Prostate gland (tissue), 2 donors: ENCODE data around the gene LGALS1. TPM values are rescaled to one million over a fixed set of nuclear protein-coding genes. Genes with fewer than 3 reads are reported as not detected.
"Not testable (repeated sequence)": the region's sequence is repeated elsewhere in the genome, so short reads cannot be mapped to it uniquely, and the experiment has no call there.

Experiments
- DNase-seq: peaks from one replicate; pipeline ENCODE4 v3.0.0-alpha.2; 2019; ENCODE audit warnings: low spot score
- H3K27ac ChIP-seq, 2 donors: fragments of 200-600 bp; sonication (generic); 2 replicates each; pipeline ENCODE4 v1.5.1; 2017 to 2019
- H3K27me3 ChIP-seq: fragments of 200-600 bp; sonication (generic); replicated peaks from 2 replicates; pipeline ENCODE4 v1.5.1; 2019; ENCODE audit not compliant: insufficient read depth
- H3K36me3 ChIP-seq, 2 donors: fragments of 200-600 bp; sonication (generic); 1 replicate in 1 of 2; 2 replicates in 1 of 2; pipeline versions ENCODE4 v1.5.1 to v1.8.1; 2017 to 2019
- H3K4me1 ChIP-seq: fragments of 200-600 bp; sonication (generic); replicated peaks from 2 replicates; pipeline ENCODE4 v1.5.1; 2019
- H3K4me3 ChIP-seq, 2 donors: fragments of 200-600 bp; sonication (generic); 2 replicates each; pipeline ENCODE4 v1.5.1; 2017 to 2019
- H3K9me3 ChIP-seq: fragments of 200-600 bp; sonication (generic); 2 replicates; pipeline ENCODE4 v1.5.1; 2017
- CTCF ChIP-seq, 4 experiments: fragments of 200-600 bp in 2 of 4; fragments of 450-650 bp in 2 of 4; sonication (generic) in 2 of 4; IDR thresholded peaks; 1 replicate in 3 of 4; 2 replicates in 1 of 4; pipeline ENCODE4 v1.5.1; 2016 to 2019; ENCODE audit warnings: antibody characterized with exemption in 4 of 4, mild to moderate bottlenecking in 2 of 4, moderate library complexity in 2 of 4
- POLR2A ChIP-seq: fragments of 450-650 bp; IDR thresholded peaks from one replicate; pipeline ENCODE4 v1.6.1; 2016; ENCODE audit warnings: antibody characterized with exemption, mild to moderate bottlenecking
- POLR2AphosphoS5 ChIP-seq: sonication (generic); formaldehyde crosslinking; IDR thresholded peaks from one replicate; pipeline ENCODE4 v1.6.1; 2017; ENCODE audit warnings: antibody characterized with exemption
- WGBS: methylation state at CpG from one replicate; pipeline ENCODE4 v1.1.5; 2018; 5-methylcytosine and 5-hydroxymethylcytosine counted together
- intact Hi-C: fragments of 100-400 bp; cut with DNase I; formaldehyde crosslinking; loops from one replicate; pipeline ENCODE4 v1.14.2; 2022
- total RNA-seq, 2 donors: library from RNA; depleted of rRNA; stranded (reverse); fragments of >200 nt; gene quantifications; one replicate each; pipeline ENCODE4 v1.1.0, GENCODE V29; 2016

The LGALS1 gene
- total RNA-seq, 2 donors from 2014 or later: 365 to 1,063 TPM

- Histone ChIP-seq H3K9me3 (no peaks in the 10 kb centered on the region), H3K36me3 (peaks cover 0 to 4% of the 10 kb centered on the region in 2 donors), H3K27ac (no peak overlapping the region), H3K4me3 (no peak overlapping the region), H3K4me1 (no peaks in the 10 kb centered on the region), H3K27me3 (no peaks in the 10 kb centered on the region)
- DNase-seq: no peak
- WGBS: 80% methylated on average over 14 of the region's 14 CpGs
- intact Hi-C loops: no loop called here
- TF ChIP-seq POLR2A (no peak), POLR2AphosphoS5 (no peak), CTCF (IDR thresholded peaks at IDR 0.05) (no peak)
These were observed 20.7 kb upstream of the LGALS1 start for GRCh38 chr22:37654563-37655251.

- Histone ChIP-seq H3K4me1 (no peaks in the 10 kb centered on the region), H3K4me3 (no peak overlapping the region), H3K9me3 (no peaks in the 10 kb centered on the region), H3K27me3 (no peaks in the 10 kb centered on the region), H3K36me3 (peaks cover 0 to 4% of the 10 kb centered on the region in 2 donors), H3K27ac (no peak overlapping the region)
- WGBS: 89% methylated on average over 16 of the region's 17 CpGs
- no peak for TF ChIP-seq POLR2AphosphoS5
- no peak for TF ChIP-seq CTCF (IDR thresholded peaks at IDR 0.05)
- TF ChIP-seq POLR2A: no peak
- no peak for DNase-seq
- intact Hi-C loops: no loop called here
These were observed 20.2 kb upstream of the LGALS1 start for GRCh38 chr22:37655252-37655563.

GRCh38 chr22:37656583-37656982 is 18.9 kb upstream of the LGALS1 start:
- H3K27me3 ChIP-seq, H3K36me3 ChIP-seq, H3K4me1 ChIP-seq, DNase-seq, H3K4me3 ChIP-seq, H3K27ac ChIP-seq, intact Hi-C loops, H3K9me3 ChIP-seq: not testable (repeated sequence)
- 96% methylated on average over 4 of the region's 4 CpGs for WGBS

GRCh38 chr22:37657590-37658132 is 17.8 kb upstream of the LGALS1 start:
- Histone ChIP-seq H3K9me3 (no peaks in the 10 kb centered on the region), H3K36me3 (peaks cover 0 to 4% of the 10 kb centered on the region in 2 donors), H3K4me1 (peaks cover 3% of the 10 kb centered on the region), H3K27me3 (no peaks in the 10 kb centered on the region), H3K27ac (peak overlapping the region; percentile 50 to 73), H3K4me3 (peak overlapping the region; percentile 49 to 62)
- intact Hi-C loops: no loop called here
- TF ChIP-seq POLR2A: no peak
- no peak for TF ChIP-seq POLR2AphosphoS5
- no peak for TF ChIP-seq CTCF (IDR thresholded peaks at IDR 0.05)
- WGBS: 11% methylated on average over 6 of the region's 6 CpGs
- DNase-seq: no peak

GRCh38 chr22:37658133-37659065 is 17.0 kb upstream of the LGALS1 start, which contains the start of gene PDXP:
Gene PDXP (plus strand): TSS chr22:37658723. CDS start chr22:37658783, 60 bp downstream.
- no peak for TF ChIP-seq CTCF (IDR thresholded peaks at IDR 0.05)
- TF ChIP-seq POLR2AphosphoS5: peak; percentile 91
- peak; percentile 43 for TF ChIP-seq POLR2A

More at GRCh38 chr22:37658133-37659065, 17.0 kb upstream of the LGALS1 start, which contains the start of gene PDXP:
- intact Hi-C loops: no loop called here
- Histone ChIP-seq H3K27me3 (no peaks in the 10 kb centered on the region), H3K27ac (peak within 1 kb of the TSS; percentile 50 to 73), H3K4me1 (peaks cover 3% of the 10 kb centered on the region), H3K4me3 (peak within 1 kb of the TSS; percentile 49 to 62), H3K9me3 (no peaks in the 10 kb centered on the region), H3K36me3 (peaks cover 0 to 3% of the 10 kb centered on the region in 2 donors)
- under 1% methylated on average over 69 of the region's 101 CpGs for WGBS
- DNase-seq: peak; percentile 99
